Keratinocyte (primary cell): ENCODE data around the gene NLK.

Source experiments
- EZH2 ChIP-seq: IDR thresholded peaks from one replicate; pipeline ENCODE4 v1.6.1; 2012; ENCODE audit warnings: inconsistent platforms, mild to moderate bottlenecking, low read length, moderate library complexity
- TF ChIP-seq, protein P1 (sequence below), 3 experiments: IDR thresholded peaks in 1 of 3; conservative IDR thresholded peaks in 1 of 3; optimal IDR thresholded peaks in 1 of 3; 2 replicates in 2 of 3; 3 replicates in 1 of 3; pipeline versions ENCODE3 to v1.5.1; 2011; ENCODE audit warnings: low read length in 3 of 3, mild to moderate bottlenecking in 3 of 3, moderate library complexity in 2 of 3, control low read depth in 1 of 3, inconsistent platforms in 1 of 3; ENCODE audit not compliant: insufficient read depth in 2 of 3; ENCODE audit errors: extremely low read depth in 1 of 3

- TF ChIP-seq EZH2, result no peak
- TF ChIP-seq, protein P1, sequence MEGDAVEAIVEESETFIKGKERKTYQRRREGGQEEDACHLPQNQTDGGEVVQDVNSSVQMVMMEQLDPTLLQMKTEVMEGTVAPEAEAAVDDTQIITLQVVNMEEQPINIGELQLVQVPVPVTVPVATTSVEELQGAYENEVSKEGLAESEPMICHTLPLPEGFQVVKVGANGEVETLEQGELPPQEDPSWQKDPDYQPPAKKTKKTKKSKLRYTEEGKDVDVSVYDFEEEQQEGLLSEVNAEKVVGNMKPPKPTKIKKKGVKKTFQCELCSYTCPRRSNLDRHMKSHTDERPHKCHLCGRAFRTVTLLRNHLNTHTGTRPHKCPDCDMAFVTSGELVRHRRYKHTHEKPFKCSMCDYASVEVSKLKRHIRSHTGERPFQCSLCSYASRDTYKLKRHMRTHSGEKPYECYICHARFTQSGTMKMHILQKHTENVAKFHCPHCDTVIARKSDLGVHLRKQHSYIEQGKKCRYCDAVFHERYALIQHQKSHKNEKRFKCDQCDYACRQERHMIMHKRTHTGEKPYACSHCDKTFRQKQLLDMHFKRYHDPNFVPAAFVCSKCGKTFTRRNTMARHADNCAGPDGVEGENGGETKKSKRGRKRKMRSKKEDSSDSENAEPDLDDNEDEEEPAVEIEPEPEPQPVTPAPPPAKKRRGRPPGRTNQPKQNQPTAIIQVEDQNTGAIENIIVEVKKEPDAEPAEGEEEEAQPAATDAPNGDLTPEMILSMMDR (optimal IDR thresholded peaks at IDR 0.05 in 1 of 3, IDR thresholded peaks at IDR 0.05 in 1 of 3, conservative IDR thresholded peaks at IDR 0.05 in 1 of 3; ENCODE audit: extremely low read depth in 1 of 3, insufficient read depth in 2 of 3, low read length in 3 of 3), result no peak
Observed at GRCh38 chr17:28144019-28144418, 101.5 kb downstream of the NLK start.
